Measurements from ENCODE around the gene MAD2L2.
A peak's percentile ranks its signal among the peaks of the same experiment; 100 is the strongest.

MAD2L2 gene

DNA sequence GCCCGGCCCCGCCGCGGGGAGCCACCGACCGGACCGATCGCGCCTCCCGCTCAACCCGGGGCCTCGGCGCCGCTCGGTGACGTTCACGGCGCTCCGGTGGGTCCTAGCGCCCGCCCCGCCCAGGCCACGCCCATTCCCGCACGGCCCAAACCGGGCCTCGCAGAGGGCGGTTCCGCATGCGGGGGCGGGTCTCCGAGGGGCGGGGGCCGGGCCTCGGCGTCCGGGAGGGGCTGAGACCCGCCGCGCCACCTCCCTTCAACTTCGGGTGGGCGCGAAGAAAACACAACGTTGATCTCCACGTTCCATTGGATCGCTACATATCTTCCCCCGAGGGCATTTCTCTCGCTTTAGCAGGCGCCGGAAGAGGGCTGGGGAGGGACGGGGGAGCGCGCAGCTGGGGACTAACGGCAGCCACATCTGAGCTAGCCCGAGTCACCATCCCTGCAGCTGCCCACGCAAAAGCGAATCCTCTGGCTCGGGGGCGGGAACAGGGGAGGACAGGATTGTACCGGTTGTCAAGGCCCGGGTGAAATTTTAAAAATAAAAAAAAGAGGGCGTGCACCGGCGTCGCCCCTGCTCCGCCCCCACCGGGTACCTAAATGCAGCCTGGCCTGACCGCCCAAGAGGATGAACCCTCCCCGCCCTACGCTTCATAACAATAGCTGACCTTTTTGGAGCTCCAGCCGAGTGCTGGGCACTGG lies at the start of gene MAD2L2:
TSS of gene MAD2L2 (minus strand) at position 78 of the 701 bp plus-strand sequence. CDS start 547 bp downstream, outside the sequence.
- peak; percentile 91 for DNase-seq

DNA sequence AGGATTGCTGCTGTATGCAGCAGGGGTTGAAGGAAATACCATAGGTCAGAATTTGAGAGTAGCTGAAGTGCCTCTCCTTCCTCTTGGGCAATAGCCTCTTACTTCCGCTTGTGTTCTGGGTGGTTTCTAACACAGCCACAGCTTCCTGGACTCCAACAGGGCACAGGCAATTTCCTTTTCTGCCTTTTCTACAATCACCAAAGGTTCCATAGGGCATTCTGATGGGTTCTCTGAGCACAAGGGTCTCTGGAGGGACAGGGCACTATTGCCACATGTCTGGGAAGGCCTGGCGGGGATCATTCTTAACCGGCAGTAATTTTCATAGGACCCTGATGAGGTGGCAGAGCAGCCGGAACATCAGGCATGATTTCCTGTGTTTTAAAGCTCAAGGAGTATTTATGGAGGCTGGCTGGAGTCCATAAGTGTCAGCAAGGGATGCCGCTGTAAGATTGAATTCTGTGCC lies 49.5 kb upstream of the MAD2L2 start:
- peak; percentile 28 for DNase-seq

DNA sequence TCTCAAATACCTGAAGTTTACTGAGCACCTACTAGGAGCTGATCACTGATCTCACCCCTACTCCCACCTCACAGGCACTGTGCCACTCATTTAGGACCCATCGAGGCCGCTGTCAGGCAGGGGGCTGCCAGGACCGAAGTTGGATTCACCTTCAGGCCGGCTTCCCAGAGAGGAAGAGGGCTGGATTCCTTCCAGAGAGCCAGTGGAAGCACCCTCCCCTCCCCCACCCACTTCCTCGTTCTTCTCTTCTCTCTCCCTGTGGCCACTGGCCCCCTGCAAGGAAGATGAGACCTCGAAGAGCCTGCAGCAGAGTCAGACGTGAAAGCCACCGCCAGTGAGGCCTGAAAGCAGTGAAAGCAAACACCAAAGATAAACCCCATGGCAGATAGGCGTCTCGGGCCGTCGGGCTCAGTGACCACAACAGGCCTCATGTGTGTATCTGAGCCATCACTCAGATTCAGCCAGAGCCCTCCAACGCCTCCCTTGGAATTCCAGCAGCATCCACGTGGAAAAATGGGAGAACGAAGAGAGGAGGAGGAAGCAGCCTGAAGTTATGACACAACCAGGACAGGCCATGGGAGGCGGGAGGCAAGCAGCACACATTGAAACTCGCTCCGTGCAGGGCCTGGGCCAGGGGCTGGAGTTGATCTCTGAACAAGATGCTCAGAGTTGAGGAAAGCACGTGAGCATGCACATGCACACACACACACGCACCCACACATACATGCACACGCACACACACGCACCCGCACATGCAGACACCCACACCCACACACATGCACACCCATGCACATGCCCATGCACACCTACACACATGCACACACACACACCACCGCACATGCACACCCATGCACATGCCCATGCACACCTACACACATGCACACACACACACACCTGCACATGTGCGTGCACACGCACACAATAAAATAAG lies 48.8 kb upstream of the MAD2L2 start:
- DNase-seq, result no peak

DNA sequence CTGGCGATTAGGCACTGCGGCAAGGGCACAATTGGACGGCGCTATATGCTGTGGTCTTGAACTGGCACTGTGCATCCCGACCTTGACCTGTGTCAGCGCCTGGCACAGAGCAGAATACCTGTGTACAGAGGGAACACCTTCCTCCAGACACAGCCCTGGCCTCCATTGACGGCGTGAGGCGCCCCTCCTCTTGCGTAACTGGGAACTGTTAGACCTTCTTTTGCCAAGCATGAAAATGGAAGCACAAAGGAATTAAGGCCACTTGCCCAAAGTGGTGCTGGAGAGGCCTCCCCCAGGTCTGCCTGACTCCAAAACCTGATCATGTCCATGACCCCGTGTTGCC lies 48.2 kb upstream of the MAD2L2 start:
- no peak for DNase-seq

DNA sequence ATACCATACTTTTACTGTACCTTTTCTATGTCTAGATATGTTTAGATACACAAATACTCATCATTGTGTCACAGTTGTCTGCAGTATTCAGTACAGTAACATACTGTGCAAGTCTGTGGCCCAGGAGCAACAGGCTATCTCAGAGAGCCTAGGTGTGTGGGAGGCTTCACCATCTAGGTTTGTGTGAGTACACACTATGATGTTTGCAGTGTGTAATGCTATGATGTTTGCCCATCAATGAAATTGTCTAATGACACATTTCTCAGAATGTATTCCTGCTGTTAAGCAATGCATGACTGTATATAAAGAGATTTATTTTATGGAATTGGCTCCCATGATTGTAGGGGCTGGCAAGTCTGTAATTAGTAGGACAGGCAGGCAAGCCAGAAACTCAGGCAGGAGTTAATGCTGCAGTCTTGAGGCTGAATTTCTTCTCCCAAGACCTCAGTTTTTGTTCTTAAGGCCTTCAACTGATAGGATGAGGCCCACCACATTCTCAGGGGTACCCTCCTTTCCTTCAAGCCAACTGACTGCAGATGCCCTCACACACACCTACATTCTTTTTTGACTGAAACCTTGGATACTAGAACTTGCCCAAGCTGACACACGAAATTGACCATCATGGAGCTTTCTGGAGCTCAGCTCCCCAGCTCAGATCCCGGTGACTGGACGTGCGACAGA lies 47.3 kb upstream of the MAD2L2 start:
- no peak for DNase-seq

DNA sequence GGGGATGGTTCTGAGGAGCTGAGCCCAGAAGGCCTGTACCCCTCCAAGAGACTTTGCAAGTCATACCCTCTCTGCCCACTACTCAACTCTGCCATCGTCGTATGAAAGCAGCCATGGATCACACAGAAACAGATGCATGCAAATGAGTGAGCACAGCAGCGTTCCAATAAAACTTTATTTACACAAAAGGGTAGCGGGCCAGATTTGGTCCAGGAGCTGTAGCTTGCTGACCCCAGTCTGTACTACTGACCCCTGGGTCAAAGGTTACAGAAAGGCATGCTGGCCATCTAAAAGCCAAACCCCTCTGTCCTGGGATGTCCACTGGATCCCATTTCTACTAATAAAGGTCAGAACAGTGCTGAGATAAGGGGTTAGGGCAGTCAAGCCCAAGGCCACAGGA lies 46.2 kb upstream of the MAD2L2 start:
- no peak for DNase-seq

DNA sequence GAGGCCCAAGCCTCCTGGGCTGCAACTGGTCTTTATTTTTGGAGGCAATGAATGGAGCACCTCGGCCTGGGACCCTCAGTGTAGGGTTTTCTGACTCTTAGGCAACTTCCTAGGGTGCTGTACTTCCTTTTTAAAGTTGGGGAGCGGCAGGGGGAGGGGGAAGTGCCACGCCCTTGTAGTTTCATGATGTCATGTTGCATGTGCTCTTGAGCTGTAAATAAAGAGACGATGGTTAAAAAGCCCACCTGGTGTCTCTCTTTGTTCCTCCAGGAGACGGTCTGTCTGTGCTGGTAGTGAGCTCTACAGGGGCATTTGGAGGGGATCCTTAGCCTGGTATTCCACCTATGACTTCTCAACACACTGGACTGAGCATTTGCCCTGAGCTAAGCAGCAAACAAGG lies 44.7 kb upstream of the MAD2L2 start:
- no peak for DNase-seq

DNA sequence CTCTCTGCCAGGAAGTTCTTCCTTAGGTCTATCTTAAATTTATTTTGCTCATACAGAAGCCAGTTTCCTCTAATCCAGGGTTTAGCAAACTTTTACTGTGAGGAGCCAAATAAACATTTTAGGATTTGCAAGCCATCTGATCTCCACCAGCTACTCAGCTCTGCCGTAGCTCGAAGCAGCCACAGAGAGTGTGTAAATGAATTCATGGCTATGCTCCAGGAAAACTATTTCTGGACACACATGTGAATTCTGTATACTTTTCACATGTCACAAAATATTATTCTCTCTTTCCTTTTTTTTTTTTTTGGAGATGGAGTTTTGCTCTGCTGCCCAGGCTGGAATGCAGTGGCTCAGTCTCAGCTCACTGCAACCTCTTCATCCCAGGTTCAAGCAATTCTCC lies 41.6 kb upstream of the MAD2L2 start:
- DNase-seq, result no peak

DNA sequence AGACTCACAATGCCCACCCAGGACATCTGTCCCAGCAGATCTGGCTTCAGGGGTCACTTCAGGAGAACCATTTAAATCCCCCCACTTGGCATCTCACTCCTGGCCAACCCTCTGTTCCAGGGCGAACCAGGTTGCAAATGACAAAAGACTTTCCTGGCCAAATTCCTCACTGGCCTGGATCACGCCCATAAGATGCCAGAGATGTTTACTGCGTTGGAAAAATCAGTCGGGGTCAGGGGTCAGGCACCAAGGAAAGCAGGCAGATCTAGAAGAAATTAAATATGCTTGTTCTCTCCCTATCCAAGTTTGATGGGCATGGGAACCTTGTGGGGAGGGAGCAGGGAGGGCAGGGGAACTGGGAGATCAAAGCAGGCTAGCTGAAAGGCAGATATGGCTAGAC lies 40.4 kb upstream of the MAD2L2 start:
- DNase-seq, result no peak

DNA sequence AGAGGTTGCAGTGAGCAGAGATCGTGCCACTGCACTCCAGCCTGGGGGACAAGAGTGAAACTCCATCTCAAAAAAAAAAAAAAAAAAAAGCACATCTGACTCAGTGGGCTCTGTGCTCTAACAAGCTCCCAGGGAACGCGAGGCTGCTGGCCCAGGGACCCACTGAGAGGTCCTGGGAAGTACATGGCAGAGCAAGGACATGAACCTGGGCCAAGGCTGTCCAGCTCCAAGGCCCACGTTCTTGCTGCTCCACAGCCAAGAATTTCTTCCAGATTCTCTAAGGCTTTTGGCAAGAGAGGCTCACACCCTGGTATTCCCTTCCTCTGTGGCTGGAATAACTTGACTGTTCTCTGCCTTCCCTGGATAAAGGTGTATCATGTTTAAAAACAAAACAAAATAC lies 39.6 kb upstream of the MAD2L2 start:
- DNase-seq, result no peak

DNA sequence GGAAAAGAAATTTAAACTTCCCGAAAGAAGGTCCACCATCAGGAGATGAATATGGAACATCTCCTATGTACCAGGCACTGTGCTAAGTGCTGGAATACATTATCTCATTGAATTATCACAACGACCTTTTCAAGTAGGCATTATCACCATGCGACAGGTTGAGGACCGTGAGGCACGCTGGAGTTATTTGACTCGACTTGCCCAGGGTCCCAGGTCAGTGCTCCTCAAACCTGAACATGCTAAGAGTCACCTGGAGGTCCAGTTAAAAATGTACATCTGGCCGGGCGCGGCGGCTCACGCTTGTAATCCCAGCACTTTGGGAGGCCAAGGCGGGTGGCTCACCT lies 39.1 kb upstream of the MAD2L2 start:
- DNase-seq, result no peak

DNA sequence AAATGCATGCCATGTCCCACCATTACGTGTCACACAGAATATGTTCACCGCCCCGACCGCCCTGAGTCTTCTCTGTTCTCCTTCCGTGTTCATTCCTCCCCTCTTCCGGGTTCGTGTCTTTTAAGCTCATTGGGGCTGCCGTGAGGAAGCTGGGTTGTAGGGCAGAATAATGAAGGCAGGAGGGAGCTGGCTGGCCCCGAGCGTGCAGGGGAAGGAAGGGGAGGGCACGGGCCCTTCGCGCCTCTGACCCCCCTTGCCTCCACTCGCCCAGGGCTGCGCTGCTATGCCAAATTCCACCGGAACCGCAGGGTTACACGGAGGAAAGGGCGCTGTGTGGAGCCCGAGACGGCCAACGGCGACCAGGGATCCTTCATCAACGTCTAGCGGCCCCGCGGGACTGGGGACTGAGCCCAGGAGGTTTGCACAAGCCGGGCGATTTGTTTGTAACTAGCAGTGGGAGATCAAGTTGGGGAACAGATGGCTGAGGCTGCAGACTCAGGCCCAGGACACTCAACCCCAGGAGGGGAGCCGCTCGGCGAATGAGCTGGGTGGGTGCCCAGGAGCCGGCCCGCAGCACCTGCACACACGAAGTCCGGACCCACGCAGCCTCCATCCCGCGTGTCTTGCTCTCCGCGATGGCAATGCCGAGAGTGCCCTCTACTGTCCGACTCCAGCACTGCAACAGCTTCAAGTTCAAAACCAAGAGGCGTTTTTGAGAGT lies 38.5 kb upstream of the MAD2L2 start:
- peak; percentile 87 for DNase-seq

DNA sequence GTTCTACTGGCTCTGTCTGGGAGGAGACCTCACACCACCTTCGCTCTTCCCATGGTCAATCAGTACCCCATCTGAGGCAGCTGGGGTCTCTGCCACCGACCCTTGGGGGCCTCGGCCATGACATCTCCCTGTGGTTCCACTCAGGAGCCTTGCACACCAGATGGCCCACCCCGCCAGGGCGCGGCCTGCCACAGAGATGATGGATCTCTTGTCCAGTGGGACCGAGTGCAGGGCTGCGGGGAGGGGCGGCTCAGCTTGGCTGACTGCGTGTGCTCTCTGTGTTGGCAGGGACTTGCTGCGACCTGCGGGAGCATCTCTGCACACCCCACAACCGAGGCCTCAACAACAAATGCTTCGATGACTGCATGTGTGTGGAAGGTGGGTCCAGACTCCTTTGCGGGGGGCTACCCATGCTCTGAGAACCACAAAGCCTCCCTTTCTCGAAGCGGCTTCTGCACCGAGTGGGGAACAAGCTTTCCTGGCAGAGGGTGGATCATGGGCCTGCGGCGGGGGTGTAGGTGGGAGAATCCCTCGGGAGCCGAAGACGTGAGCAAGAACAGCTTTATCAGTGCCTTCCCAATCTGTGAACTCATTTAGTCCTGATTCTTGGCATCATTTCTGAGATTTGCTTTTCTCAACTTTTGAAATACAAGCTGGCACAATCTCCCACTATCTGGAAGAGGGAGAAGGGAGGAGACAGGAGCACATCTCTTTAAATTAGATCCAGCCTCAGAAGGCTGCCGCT lies 34.1 kb upstream of the MAD2L2 start:
- no peak for DNase-seq

DNA sequence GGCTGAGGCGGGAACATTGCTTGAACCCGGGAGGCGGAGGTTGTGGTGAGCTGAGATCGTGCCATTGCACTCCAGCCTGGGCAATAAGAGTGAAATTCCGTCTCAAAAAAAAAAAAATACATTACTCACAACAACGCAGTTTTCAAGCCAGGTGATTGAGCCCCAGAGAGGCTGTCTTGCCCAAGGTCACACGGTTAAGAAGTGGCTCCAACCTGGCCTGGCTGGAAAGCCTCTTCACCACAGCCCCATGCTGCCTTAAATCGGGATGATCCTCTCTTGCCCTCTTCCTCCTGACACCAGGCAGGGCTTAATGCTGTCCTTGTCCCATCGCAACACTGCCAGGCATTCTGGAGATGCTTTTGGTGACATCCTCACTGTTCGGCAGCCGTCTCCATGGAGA lies 32.1 kb upstream of the MAD2L2 start:
- no peak for DNase-seq

DNA sequence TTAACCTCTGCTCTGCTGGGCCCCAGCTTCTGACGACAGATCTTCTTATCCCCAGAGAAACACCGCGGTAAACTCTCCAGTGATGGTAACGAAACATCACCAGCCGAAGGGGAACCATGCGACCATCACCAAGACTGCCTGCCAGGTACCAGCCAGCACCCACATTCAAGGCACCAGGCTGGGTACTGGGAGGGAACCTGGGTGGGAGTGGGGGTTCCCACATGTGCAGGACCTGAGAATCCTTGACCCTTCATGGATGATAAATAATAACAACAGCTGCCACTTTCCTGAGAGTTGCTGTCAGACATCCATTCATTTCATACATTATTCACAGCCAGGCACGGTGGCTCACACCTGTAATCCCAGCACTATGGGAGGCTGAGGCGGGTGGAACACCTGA lies 31.3 kb upstream of the MAD2L2 start:
- DNase-seq, result no peak

DNA sequence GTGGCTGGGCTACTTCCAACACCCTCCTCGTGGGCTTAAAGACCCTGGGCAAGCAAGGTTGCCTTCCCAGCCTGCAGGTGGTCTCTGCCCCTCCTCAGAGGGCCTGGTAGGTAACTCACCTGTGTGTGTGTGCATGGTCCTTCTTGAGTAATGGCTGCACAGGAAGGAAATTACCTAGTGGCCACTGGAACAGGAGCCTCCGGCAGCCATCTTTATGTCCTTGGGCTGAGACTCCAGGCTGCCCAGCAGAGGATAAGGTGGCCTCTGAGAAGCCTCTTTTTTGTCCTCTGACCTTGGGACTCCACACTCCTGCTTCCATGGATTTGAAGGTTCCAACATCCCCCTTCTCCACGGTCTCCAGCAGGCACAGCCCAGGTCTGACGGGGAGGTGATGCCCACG lies 30.5 kb upstream of the MAD2L2 start:
- no peak for DNase-seq

DNA sequence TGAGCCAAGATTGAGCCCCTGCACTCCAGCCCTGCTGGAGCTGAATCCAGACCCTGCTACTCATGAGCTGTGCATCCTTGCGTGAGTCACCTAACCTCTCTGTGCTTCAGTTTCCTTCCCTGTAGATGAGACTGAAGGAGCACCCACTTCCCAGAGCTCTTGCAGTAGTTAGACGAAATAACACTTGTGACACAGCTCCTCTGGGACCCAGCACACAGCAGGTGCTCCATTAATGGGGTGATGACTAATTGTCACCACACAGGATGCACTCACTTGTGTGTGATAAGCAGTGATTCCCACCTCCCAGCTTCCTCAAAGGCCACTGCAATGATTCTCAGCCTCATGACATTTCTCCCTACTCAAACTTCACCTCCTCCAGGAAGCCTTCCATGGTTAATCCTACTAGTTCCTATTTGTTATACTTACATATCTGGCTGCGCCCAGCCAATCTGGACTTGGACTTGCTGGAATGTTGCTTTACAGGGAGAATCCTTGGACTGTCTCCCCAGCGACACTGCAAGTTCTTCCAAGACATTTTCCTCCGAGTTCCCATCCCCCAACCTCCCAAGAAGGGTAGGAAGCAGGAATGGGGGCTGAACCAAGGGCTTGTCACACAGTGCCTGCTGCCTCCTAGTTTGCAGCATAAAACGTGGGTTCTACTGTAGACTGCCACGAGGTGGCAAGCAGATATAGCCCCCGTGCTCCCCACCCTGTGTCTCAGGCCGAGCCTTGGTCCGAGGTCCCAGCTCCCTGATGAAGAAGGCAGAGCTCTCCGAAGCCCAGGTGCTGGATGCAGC lies 27.8 kb upstream of the MAD2L2 start:
- DNase-seq, result no peak

DNA sequence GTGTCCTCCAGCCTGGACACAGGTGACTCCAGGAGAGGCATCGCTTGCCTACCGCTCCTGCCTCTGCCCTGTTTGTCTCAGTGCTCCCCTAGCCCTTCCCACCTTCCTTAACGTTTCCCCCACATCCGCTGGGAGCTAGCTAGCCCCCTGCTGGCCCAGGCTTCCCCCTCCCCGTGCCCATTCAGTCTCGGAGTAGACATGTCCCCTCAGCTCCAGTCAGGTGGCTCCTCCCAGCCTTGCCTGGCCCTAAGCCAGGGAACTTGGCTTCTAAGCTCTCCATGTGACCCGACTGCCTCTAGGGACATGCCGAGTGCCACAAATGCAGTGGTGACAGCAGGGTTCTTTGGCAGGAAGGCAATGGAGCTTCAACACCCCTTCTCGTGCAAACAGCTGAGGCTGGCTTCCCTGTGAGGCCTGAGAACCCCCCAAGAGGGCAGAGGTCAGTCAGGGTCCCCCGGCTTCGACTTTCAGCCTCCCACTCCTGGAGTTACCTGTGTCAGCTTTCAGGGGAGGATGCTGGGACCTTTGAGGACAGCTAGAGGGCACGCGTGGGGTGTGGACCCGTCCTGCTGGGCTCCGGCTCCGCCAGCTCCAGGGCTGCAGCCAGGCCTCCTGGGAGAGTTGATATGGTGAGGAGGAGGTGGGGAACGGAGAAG lies 26.8 kb upstream of the MAD2L2 start:
- no peak for DNase-seq

DNA sequence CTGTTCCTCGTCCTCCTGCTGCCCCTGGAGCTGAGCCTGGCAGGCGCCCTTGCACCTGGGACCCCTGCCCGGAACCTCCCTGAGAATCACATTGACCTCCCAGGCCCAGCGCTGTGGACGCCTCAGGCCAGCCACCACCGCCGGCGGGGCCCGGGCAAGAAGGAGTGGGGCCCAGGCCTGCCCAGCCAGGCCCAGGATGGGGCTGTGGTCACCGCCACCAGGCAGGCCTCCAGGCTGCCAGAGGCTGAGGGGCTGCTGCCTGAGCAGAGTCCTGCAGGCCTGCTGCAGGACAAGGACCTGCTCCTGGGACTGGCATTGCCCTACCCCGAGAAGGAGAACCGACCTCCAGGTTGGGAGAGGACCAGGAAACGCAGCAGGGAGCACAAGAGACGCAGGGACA lies 25.3 kb upstream of the MAD2L2 start:
- no peak for DNase-seq

DNA sequence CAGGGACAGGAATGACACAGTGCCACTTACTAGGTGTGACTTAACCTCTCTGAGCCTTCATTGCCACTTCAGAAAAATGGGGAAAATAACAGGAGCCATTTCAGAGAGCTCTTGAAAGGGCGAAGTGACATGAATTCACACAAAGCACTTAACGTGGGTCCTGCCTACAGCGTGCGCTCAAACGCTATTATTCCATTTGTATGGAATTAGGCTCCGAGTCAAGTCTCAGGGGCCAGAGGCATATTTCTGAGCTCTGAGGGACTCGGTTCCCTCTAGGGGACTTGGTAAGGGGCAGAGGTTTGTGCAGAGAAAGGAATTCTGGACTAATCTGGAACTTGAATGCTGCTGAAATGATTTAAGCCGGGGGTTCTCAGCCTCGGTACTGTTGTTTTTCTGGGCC lies 24.6 kb upstream of the MAD2L2 start:
- DNase-seq, result no peak
